ENCODE data around the gene MRPS16.
"Not testable (repeated sequence)": the region's sequence is repeated elsewhere in the genome, so short reads cannot be mapped to it uniquely, and the experiment has no call there.

MRPS16 gene

DNA sequence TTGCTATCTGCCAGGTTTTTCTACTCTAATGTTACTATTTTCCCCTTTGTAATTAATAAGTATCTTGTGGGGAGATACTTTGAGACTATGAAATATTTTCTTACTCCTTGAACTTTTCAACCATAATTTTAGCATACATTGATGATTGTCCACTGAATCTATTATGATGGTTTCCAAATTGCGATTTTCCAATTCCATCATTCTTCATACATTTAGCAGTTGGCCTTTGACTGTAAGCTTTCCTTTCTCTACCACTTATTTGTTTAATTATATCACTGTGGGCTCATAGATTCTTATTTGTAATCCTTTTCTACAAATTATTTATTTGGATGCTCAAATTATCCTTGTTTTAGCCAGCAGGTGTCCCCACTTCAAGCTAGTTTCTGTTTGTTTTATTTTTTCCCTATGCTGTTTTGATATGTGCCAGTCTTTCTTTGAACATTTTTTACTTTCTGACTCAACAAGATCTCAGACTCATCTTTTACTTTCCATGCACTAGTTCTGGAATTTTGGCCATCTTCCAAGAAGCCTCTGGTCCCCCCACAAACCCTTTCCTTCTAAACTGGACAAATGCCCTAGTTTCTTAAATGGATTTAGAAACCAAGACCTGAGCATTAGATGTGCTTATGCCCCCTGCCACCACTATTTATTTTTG, 11.4 kb upstream of the MRPS16 start:
- peak; percentile 58 for DNase-seq (ENCODE audit: low read depth)

DNA sequence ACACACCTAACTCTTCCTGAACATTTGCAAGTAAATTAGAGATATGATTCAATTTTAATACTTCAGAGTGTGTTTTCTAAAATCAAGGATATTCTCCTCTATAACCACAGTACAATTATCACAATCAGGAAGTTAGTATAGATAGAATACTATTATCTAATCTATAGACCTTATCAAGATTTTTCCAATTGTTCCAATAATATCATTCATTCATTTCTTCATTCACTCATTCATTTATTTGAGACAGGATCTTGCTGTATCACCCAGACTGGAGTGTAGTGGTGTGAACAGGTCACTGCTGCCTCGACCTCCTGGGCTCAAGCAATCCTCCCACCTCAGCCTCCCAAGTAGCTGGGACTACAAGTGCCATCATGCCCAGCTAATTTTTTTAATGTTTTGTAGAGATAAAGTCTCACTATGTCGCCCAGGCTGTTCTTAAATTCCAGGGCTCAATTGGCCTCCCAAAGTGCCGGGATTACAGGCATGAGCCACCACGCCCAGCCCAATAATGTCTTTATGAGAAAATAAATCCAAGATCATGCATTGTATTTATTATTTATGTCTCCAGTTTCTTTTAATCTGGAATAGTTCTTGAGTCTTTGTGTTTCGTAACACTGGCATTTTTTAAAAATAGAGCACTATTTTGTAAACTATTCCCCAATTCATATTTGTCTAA, 10.6 kb upstream of the MRPS16 start:
- TF ChIP-seq, protein P1, sequence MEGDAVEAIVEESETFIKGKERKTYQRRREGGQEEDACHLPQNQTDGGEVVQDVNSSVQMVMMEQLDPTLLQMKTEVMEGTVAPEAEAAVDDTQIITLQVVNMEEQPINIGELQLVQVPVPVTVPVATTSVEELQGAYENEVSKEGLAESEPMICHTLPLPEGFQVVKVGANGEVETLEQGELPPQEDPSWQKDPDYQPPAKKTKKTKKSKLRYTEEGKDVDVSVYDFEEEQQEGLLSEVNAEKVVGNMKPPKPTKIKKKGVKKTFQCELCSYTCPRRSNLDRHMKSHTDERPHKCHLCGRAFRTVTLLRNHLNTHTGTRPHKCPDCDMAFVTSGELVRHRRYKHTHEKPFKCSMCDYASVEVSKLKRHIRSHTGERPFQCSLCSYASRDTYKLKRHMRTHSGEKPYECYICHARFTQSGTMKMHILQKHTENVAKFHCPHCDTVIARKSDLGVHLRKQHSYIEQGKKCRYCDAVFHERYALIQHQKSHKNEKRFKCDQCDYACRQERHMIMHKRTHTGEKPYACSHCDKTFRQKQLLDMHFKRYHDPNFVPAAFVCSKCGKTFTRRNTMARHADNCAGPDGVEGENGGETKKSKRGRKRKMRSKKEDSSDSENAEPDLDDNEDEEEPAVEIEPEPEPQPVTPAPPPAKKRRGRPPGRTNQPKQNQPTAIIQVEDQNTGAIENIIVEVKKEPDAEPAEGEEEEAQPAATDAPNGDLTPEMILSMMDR (conservative IDR thresholded peaks at IDR 0.05; ENCODE audit: low read depth, low read length), result no peak
- H3K4me3 ChIP-seq (ENCODE audit: low read depth, low read length), result no peak overlapping the region
- no peak for DNase-seq (ENCODE audit: low read depth)

More for the DNA sequence above, 11.4 kb upstream of the MRPS16 start:
- TF ChIP-seq, protein P1 (conservative IDR thresholded peaks at IDR 0.05; ENCODE audit: low read depth, low read length), result peak; percentile 49
- H3K4me3 ChIP-seq (ENCODE audit: low read depth, low read length), result no peak overlapping the region

DNA sequence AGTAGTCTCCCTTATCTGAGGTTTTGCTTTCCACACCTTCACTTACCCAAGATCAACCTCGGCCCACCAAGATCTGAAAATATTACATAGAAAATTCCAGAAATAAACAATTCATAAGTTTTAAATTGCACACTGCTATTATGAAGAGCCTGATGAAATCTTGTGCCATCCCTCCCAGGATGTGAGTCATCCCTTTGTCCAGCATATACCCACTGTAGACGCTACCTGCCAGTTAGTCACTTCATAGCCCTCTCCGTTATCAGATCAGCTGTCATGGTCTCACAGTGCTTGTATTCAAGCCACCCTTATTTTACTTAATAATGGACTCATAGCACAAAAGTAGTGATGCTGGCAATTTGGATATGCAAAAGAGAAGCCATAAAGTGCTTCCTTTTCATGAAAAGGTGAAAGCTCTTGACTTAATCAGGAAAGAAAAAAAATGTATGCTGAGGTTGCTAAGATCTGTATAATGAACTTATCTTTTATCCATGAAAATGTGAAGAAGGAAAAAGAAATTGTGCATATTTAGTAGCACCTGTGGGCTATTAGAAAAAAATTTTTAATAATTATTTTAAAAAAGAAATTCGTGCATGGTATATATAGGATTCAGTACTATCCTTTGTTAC, 9.8 kb upstream of the MRPS16 start:
- DNase-seq (ENCODE audit: low read depth), result peak; percentile 89
- TF ChIP-seq, protein P1 (conservative IDR thresholded peaks at IDR 0.05; ENCODE audit: low read depth, low read length), result no peak
- no peak overlapping the region for H3K4me3 ChIP-seq (ENCODE audit: low read depth, low read length)

DNA sequence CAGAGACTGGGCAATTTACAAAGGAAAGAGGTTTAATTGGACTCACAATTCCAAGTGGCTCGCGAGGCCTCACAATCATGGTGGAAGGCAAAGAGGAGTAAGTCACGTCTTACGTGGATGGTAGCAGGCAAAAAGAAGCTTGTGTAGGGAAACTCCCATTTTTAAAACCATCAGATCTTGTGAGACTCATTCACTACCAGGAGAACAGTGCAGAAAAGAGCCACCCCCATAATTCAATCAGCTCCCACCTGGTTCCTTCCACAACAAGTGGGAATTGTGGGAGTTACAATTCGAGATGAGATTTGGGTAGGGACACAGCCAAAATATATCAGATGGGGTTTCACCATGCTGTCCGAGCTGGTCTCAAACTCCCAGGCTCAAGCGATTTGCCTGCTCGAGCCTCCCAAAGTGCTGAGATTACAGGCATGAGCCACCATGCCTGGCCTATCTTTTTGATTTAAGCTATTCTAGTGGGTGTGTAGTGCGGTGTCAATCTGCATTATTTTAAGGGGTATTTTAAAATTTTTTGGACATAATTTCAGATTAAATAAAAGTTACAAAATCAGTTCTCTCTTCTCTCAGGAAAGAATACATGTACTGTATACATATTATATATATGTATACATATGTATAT, 9.0 kb upstream of the MRPS16 start:
- TF ChIP-seq, protein P1 (conservative IDR thresholded peaks at IDR 0.05; ENCODE audit: low read depth, low read length), result no peak
- DNase-seq (ENCODE audit: low read depth), result no peak
- no peak overlapping the region for H3K4me3 ChIP-seq (ENCODE audit: low read depth, low read length)

GRCh38 chr10:73258612-73259011, 6.2 kb upstream of the MRPS16 start:
- DNase-seq (ENCODE audit: low read depth); H3K4me3 ChIP-seq (ENCODE audit: low read depth, low read length): not testable (repeated sequence)

- DNase-seq (ENCODE audit: low read depth), result peak; percentile 23
- TF ChIP-seq, protein P1 (conservative IDR thresholded peaks at IDR 0.05; ENCODE audit: low read depth, low read length), result peak; percentile 12
- H3K4me3 ChIP-seq (ENCODE audit: low read depth, low read length), result peak overlapping the region; percentile 94
These were observed 746 bp upstream of the MRPS16 start for GRCh38 chr10:73253225-73253555.

GRCh38 chr10:73251683-73252444, 580 bp downstream of the MRPS16 start:
- H3K4me3 ChIP-seq (ENCODE audit: low read depth, low read length), result peak overlapping the region; percentile 94
- peak; percentile 41 for DNase-seq (ENCODE audit: low read depth)
- TF ChIP-seq, protein P1 (conservative IDR thresholded peaks at IDR 0.05; ENCODE audit: low read depth, low read length), result no peak

Data from choroid plexus epithelial cell (primary cell).